ENCODE results near the gene TICAM2.

GRCh38 chr5:115583474-115583873 lies 18.8 kb downstream of the TICAM2 start:
- TF ChIP-seq CTCF (IDR thresholded peaks at IDR 0.05 in 8 of 11, conservative IDR thresholded peaks at IDR 0.05 in 3 of 11) (no peak), POLR2A (IDR thresholded peaks at IDR 0.05) (no peak)

Measured in spleen (tissue), 7 donors.